Esophagus squamous epithelium (tissue), 5 donors: Measurements from ENCODE around the gene OPTN. TPM values are rescaled to one million over a fixed set of nuclear protein-coding genes. Genes with fewer than 3 reads are reported as not detected.
"Not testable (repeated sequence)": the region's sequence is repeated elsewhere in the genome, so short reads cannot be mapped to it uniquely, and the experiment has no call there.

Source experiments
- DNase-seq: peaks from one replicate; lab custom pipeline; 2025; lab: John Stamatoyannopoulos, UW
- H3K27ac ChIP-seq, 4 donors: fragments of 200-600 bp; sonication (generic); one replicate each; pipeline ENCODE4 v1.5.1; 2016 to 2019; ENCODE audit warnings: mild to moderate bottlenecking in 1 of 4
- H3K27me3 ChIP-seq, 4 donors: fragments of 200-600 bp; sonication (generic); 1 replicate in 3 of 4; 2 replicates in 1 of 4; pipeline versions ENCODE4 v1.5.1 to v1.6.0; 2017 to 2021; ENCODE audit warnings: antibody characterized with exemption in 1 of 4
- H3K36me3 ChIP-seq, 3 donors: fragments of 200-600 bp; sonication (generic); one replicate each; pipeline ENCODE4 v1.5.1; 2016 to 2019
- H3K4me1 ChIP-seq, 3 donors: fragments of 200-600 bp; sonication (generic); one replicate each; pipeline ENCODE4 v1.5.1; 2017 to 2019
- H3K4me3 ChIP-seq, 4 donors: fragments of 200-600 bp; sonication (generic); 1 replicate in 3 of 4; 2 replicates in 1 of 4; pipeline ENCODE4 v1.5.1; 2016 to 2019; ENCODE audit warnings: mild to moderate bottlenecking in 2 of 4, moderate library complexity in 1 of 4
- H3K9me3 ChIP-seq, 3 donors: fragments of 200-600 bp; sonication (generic); one replicate each; pipeline ENCODE4 v1.5.1; 2016 to 2019
- CTCF ChIP-seq, 6 experiments: fragments of 450-650 bp in 4 of 6; fragments of 200-600 bp in 2 of 6; sonication (generic) in 2 of 6; IDR thresholded peaks; one replicate each; pipeline ENCODE4 v1.5.1; 2016 to 2019; ENCODE audit warnings: antibody characterized with exemption in 6 of 6, mild to moderate bottlenecking in 4 of 6, moderate library complexity in 4 of 6
- POLR2A ChIP-seq, 4 donors: fragments of 450-650 bp; IDR thresholded peaks; one replicate each; pipeline ENCODE4 v1.6.1; 2017; ENCODE audit warnings: antibody characterized with exemption in 4 of 4, mild to moderate bottlenecking in 4 of 4, moderate library complexity in 3 of 4
- WGBS, 2 donors: methylation state at CpG; one replicate each; pipeline ENCODE4 v1.1.5; 2018; 5-methylcytosine and 5-hydroxymethylcytosine counted together
- intact Hi-C: fragments of 100-400 bp; cut with DNase I; formaldehyde crosslinking; loops from one replicate; pipeline ENCODE4 v1.15.0; 2022
- total RNA-seq, 4 donors: library from RNA; depleted of rRNA; stranded (reverse); fragments of >200 nt; gene quantifications; one replicate each; pipeline ENCODE4 v1.1.0, GENCODE V29; 2016
- donor health status: DM: yes; HTN: yes; CAD: no.

The OPTN gene
- total RNA-seq, 4 donors from 2014 or later = 23.3 to 46.9 (median 33.6) TPM

DNA sequence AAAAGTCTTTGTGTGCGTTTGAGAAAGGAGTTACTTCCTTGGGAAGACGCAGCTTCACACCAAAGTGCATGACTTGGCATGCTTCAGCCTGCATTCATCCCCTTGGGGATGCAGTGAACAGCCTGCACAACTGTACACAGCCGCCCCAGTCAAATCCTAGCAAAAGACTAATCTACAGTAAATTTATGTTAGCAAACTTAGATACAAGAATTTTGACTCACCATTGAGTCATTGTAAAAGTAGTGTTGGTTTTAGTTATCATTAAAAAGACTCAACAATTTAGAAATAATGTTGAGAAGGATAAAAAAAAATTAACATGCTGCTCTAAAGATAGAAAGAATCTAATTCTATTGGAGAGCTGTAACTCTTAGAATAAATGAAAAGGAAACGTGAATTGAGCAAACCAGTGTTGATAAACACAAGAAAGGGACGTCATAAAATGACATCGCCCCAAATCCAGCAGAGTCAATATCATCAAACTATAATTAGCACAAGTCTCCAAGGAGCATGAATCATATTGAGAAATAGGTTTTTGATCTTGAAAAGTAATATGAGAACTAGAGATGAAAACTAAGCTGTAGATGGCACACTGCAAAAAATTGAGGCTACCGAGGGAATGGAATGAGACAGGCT is 11.9 kb upstream of the OPTN start:
- 8 to 19% methylated on average over 6 to 7 of the region's 7 CpGs for WGBS, 2 donors
- Histone ChIP-seq H3K4me3 (no peak overlapping the region), H3K27ac (peak overlapping the region in 1 of 4 donors; percentile 30), H3K4me1 (peaks cover 0 to 33% (median 8%) of the 10 kb centered on the region in 3 donors), H3K27me3 (no peaks in the 10 kb centered on the region), H3K36me3 (no peaks in the 10 kb centered on the region), H3K9me3 (peaks cover 0 to 30% (median 23%) of the 10 kb centered on the region in 3 donors)
- intact Hi-C loops = no loop called here
- TF ChIP-seq POLR2A (IDR thresholded peaks at IDR 0.05) (no peak), CTCF (IDR thresholded peaks at IDR 0.05) (no peak)
- no peak for DNase-seq

DNA sequence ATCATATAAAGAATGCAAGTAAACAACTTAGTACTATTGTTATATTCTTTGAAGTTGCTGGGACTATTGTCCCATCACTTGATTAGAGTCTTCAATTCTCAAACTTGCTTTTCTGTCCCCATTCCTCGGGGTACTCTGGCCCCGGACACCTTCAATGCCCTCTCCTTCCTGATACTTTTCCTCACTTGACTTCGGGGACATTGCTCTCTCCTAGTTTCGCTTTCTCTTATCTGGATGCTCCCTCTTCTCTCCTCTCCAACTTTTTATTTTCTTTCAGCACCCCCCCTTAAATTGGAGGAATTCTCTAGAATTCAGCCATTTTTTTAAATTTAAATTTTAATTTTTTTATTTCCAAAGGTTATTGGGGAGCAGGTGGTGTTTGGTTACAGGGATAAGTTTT is 10.6 kb upstream of the OPTN start:
- H3K4me3 ChIP-seq = no peak overlapping the region
- H3K27me3 ChIP-seq = no peaks in the 10 kb centered on the region
- DNase-seq = no peak
- 72 to 87% methylated on average over 4 of the region's 4 CpGs for WGBS, 2 donors
- no peaks in the 10 kb centered on the region for H3K36me3 ChIP-seq
- H3K27ac ChIP-seq = no peak overlapping the region
- intact Hi-C loops = no loop called here
- peaks cover 0 to 33% (median 8%) of the 10 kb centered on the region in 3 donors for H3K4me1 ChIP-seq
- TF ChIP-seq CTCF (IDR thresholded peaks at IDR 0.05) (no peak), POLR2A (IDR thresholded peaks at IDR 0.05) (no peak)
- H3K9me3 ChIP-seq = peaks cover 0 to 17% (median 10%) of the 10 kb centered on the region in 3 donors

GRCh38 chr10:13090289-13090688 is 9.7 kb upstream of the OPTN start:
- Histone ChIP-seq H3K27ac (no peak overlapping the region), H3K27me3 (no peaks in the 10 kb centered on the region), H3K36me3 (no peaks in the 10 kb centered on the region), H3K4me3 (no peak overlapping the region), H3K9me3 (peaks cover 0 to 8% (median under 1%) of the 10 kb centered on the region in 3 donors), H3K4me1 (peaks cover 0 to 33% (median 8%) of the 10 kb centered on the region in 3 donors)
- intact Hi-C loops = no loop called here
- no peak for TF ChIP-seq POLR2A (IDR thresholded peaks at IDR 0.05)
- TF ChIP-seq CTCF (IDR thresholded peaks at IDR 0.05) = no peak
- 83 to 91% methylated on average over 2 of the region's 2 CpGs for WGBS, 2 donors
- no peak for DNase-seq

- Histone ChIP-seq H3K4me3 (no peak overlapping the region), H3K27ac (no peak overlapping the region), H3K4me1 (peaks cover 0 to 33% (median 8%) of the 10 kb centered on the region in 3 donors), H3K9me3 (no peaks in the 10 kb centered on the region), H3K36me3 (no peaks in the 10 kb centered on the region), H3K27me3 (no peaks in the 10 kb centered on the region)
- TF ChIP-seq POLR2A (IDR thresholded peaks at IDR 0.05) = no peak
- no peak for TF ChIP-seq CTCF (IDR thresholded peaks at IDR 0.05)
- WGBS, 2 donors = 31 to 38% methylated on average over 3 of the region's 3 CpGs
- no peak for DNase-seq
- intact Hi-C loops = no loop called here
Observed at GRCh38 chr10:13091801-13092200, 8.2 kb upstream of the OPTN start.

DNA sequence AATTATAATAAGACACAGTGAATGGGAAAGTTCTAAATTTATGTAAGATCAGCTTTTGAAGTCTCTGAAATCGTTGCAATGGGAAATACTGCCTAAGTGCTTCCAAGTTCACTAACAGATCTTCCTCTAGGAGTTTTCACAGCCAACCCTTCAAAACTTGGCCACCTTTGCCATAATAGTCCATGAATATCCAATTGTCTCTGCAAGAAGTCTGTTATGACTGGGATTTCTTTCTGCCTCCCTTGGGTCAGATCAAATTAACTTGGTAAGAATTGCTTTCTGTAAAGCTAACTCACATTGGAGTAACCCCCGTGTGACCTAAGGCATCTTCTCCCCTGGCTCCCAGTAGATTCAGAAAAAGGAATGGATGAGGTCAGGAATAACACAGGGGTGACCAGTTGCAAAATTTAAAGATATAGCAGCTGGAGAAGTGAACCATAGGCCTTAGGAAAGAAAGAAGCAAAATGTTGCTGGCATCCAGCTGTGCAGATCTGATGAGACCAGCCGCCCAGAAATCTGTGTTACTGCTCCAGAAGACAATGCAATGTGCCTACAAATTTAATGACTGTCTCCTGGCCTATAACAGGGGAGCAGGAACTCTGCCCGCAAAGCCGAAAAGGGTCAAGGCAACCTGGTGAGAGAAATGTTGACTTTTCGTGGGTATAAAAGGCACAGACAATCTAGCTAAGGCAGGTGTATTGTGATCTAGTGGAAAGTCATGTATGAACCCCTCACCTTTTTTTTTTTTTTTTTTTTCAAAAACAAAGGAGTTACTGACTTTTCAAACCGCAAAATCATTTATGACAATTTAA is 7.5 kb upstream of the OPTN start:
- Histone ChIP-seq H3K27me3 (no peaks in the 10 kb centered on the region), H3K36me3 (no peaks in the 10 kb centered on the region), H3K27ac (no peak overlapping the region), H3K4me1 (peaks cover 0 to 32% (median 6%) of the 10 kb centered on the region in 3 donors), H3K9me3 (no peaks in the 10 kb centered on the region), H3K4me3 (no peak overlapping the region)
- DNase-seq = no peak
- no peak for TF ChIP-seq CTCF (IDR thresholded peaks at IDR 0.05)
- TF ChIP-seq POLR2A (IDR thresholded peaks at IDR 0.05) = no peak
- WGBS, 2 donors = 73 to 77% methylated on average over 7 of the region's 7 CpGs
- intact Hi-C loops = no loop called here

GRCh38 chr10:13094082-13094481 is 5.9 kb upstream of the OPTN start:
- H3K36me3 ChIP-seq, H3K27me3 ChIP-seq, H3K27ac ChIP-seq, intact Hi-C loops, DNase-seq, H3K9me3 ChIP-seq, H3K4me3 ChIP-seq: not testable (repeated sequence)
- H3K4me1 ChIP-seq = peaks cover 0 to 23% (median 4%) of the 10 kb centered on the region in 3 donors
- 82 to 91% methylated on average over 4 of the region's 4 CpGs for WGBS, 2 donors
